Ishikawa (cell line): Measurements from ENCODE around the gene GEMIN4.

Source experiments
- CEBPB ChIP-seq: IDR thresholded peaks from 2 replicates; pipeline ENCODE4 v1.6.1; 2012
- CREB1 ChIP-seq: IDR thresholded peaks from 2 replicates; pipeline ENCODE4 v1.6.1; 2012; ENCODE audit warnings: low read depth
- EGR1 ChIP-seq: IDR thresholded peaks from 2 replicates; pipeline ENCODE4 v1.6.1; 2012
- EP300 ChIP-seq: IDR thresholded peaks from 2 replicates; pipeline ENCODE4 v1.6.1; 2012; ENCODE audit warnings: borderline replicate concordance
- FOXM1 ChIP-seq: IDR thresholded peaks from 2 replicates; pipeline ENCODE4 v1.6.1; 2012; ENCODE audit warnings: low read depth, borderline replicate concordance
- MAX ChIP-seq: IDR thresholded peaks from 2 replicates; pipeline ENCODE4 v1.6.1; 2012
- NFIC ChIP-seq: IDR thresholded peaks from 2 replicates; pipeline ENCODE4 v1.6.1; 2012
- RAD21 ChIP-seq: IDR thresholded peaks from 2 replicates; pipeline ENCODE4 v1.6.1; 2012; ENCODE audit warnings: low read depth
- REST ChIP-seq: IDR thresholded peaks from 2 replicates; pipeline ENCODE4 v1.6.1; 2012; ENCODE audit warnings: low read depth, mild to moderate bottlenecking
- TAF1 ChIP-seq: IDR thresholded peaks from 2 replicates; pipeline ENCODE4 v1.6.1; 2012; ENCODE audit warnings: low read depth, mild to moderate bottlenecking
- TCF12 ChIP-seq: IDR thresholded peaks from 2 replicates; pipeline ENCODE4 v1.6.1; 2012; ENCODE audit warnings: low read depth
- TEAD4 ChIP-seq: IDR thresholded peaks from 2 replicates; pipeline ENCODE4 v1.6.1; 2012
- USF1 ChIP-seq: IDR thresholded peaks from 2 replicates; pipeline ENCODE4 v1.6.1; 2012
- YY1 ChIP-seq: IDR thresholded peaks from 2 replicates; pipeline ENCODE4 v1.6.1; 2012; ENCODE audit warnings: low read depth
- ZBTB7A ChIP-seq: IDR thresholded peaks from 2 replicates; pipeline ENCODE4 v1.6.1; 2012; ENCODE audit warnings: low read depth

GEMIN4 gene

GRCh38 chr17:705011-705410 lies 47.1 kb downstream of the GEMIN4 start:
- no peak for TF ChIP-seq CREB1
- no peak for TF ChIP-seq FOXM1
- TF ChIP-seq USF1, result no peak

- TF ChIP-seq RAD21 (no peak), CEBPB (no peak), TCF12 (no peak)
Observed at GRCh38 chr17:704111-704864, 47.8 kb downstream of the GEMIN4 start.

- TF ChIP-seq YY1 (no peak), FOXM1 (no peak), TAF1 (no peak), CEBPB (no peak), NFIC (no peak), ZBTB7A (no peak), EGR1 (no peak), MAX (no peak), CREB1 (no peak), EP300 (no peak), REST (no peak)
Observed at GRCh38 chr17:703081-703875, 48.8 kb downstream of the GEMIN4 start.

- TF ChIP-seq RAD21 (peak; percentile 64), FOXM1 (no peak)
Observed at GRCh38 chr17:700504-701094, 51.5 kb downstream of the GEMIN4 start.

- TF ChIP-seq USF1 (no peak), CEBPB (no peak), NFIC (no peak), MAX (no peak), RAD21 (no peak), TAF1 (no peak), TEAD4 (no peak), FOXM1 (no peak), YY1 (no peak), EGR1 (no peak)
Observed at GRCh38 chr17:699345-699744, 52.7 kb downstream of the GEMIN4 start.

- no peak for TF ChIP-seq FOXM1
- no peak for TF ChIP-seq CREB1
- TF ChIP-seq CEBPB, result no peak
- no peak for TF ChIP-seq ZBTB7A
- TF ChIP-seq EP300, result no peak
- TF ChIP-seq TCF12, result no peak
- no peak for TF ChIP-seq NFIC
- no peak for TF ChIP-seq RAD21
- TF ChIP-seq MAX, result no peak
- no peak for TF ChIP-seq EGR1
- no peak for TF ChIP-seq TAF1
- no peak for TF ChIP-seq USF1
- no peak for TF ChIP-seq YY1
- TF ChIP-seq TEAD4, result no peak
Observed at GRCh38 chr17:697682-698081, 54.4 kb downstream of the GEMIN4 start.

- TF ChIP-seq TCF12 (no peak), REST (no peak), ZBTB7A (no peak), NFIC (no peak), TEAD4 (no peak), MAX (no peak), YY1 (no peak), CEBPB (no peak), TAF1 (no peak), USF1 (no peak), EP300 (no peak), FOXM1 (no peak), RAD21 (no peak), EGR1 (no peak), CREB1 (no peak)
Observed at GRCh38 chr17:696369-696768, 55.7 kb downstream of the GEMIN4 start.
